ENCODE data around the gene GRAMD4. TPM values are rescaled to one million over a fixed set of nuclear protein-coding genes. Genes with fewer than 3 reads are reported as not detected.

Gene GRAMD4
- total and polyA plus RNA-seq, 10 of the 15 experiments (the other 5 are each of a cell fraction or from before 2014, with no cell fraction given): 0.21 to 45.5 (median 10.6) TPM

GRCh38 chr22:46614025-46614931 is 5.9 kb upstream of the GRAMD4 start (continued):
- TF ChIP-seq SKIL (IDR thresholded peaks at IDR 0.05; ENCODE audit: low read depth, poor library complexity, severe bottlenecking) (peak; percentile 57), HDAC6 (IDR thresholded peaks at IDR 0.05; ENCODE audit: unreplicated experiment) (no peak), SMAD1 (IDR thresholded peaks at IDR 0.05; ENCODE audit: low read depth, partially characterized antibody) (no peak), ZBTB11 (CRISPR knock-in tag; IDR thresholded peaks at IDR 0.05) (peak; percentile 79), IRF4 (IDR thresholded peaks at IDR 0.05; ENCODE audit: low read depth, low read length) (no peak), BMI1 (IDR thresholded peaks at IDR 0.05; ENCODE audit: borderline replicate concordance) (no peak), SP1 (IDR thresholded peaks at IDR 0.05; ENCODE audit: low read depth, low read length) (no peak), PML (IDR thresholded peaks at IDR 0.05; ENCODE audit: low read length) (no peak), CBX3 (IDR thresholded peaks at IDR 0.05; ENCODE audit: borderline replicate concordance, low read depth) (no peak), SIX5 (IDR thresholded peaks at IDR 0.05; ENCODE audit: low read depth, low read length, severe bottlenecking) (no peak), MEF2A (IDR thresholded peaks at IDR 0.05; ENCODE audit: insufficient read depth, low read depth, low read length) (no peak), POLR2AphosphoS2 (IDR thresholded peaks at IDR 0.05; ENCODE audit: low read depth, low read length) (no peak), CEBPZ (IDR thresholded peaks at IDR 0.05; ENCODE audit: low read depth, low read length) (no peak), RCOR1 (conservative IDR thresholded peaks at IDR 0.05; ENCODE audit: low read depth, low read length) (no peak), KLF5 (IDR thresholded peaks at IDR 0.05; ENCODE audit: partially characterized antibody) (no peak), ZNF592 (IDR thresholded peaks at IDR 0.05) (no peak)
